H1 (cell line): ENCODE measurements around the gene SYT6. TPM values are rescaled to one million over a fixed set of nuclear protein-coding genes. Genes with fewer than 3 reads are reported as not detected.

Experiments
- CBX8 ChIP-seq: fragments of 300-800, 300-1000 bp; sonication (generic); IDR thresholded peaks from 2 replicates; pipeline ENCODE4 v1.7.1; 2016; ENCODE audit warnings: low read depth, low read length, borderline replicate concordance
- CHD1 ChIP-seq: IDR thresholded peaks from 2 replicates; pipeline ENCODE4 v1.6.1; 2012; ENCODE audit warnings: low read depth, low read length, improper control_type of control experiment
- CHD2 ChIP-seq: IDR thresholded peaks from 2 replicates; pipeline ENCODE4 v1.6.1; 2012; ENCODE audit warnings: low read length, improper control_type of control experiment
- CTBP2 ChIP-seq: IDR thresholded peaks from 2 replicates; pipeline ENCODE4 v1.7.0; 2011; ENCODE audit warnings: borderline replicate concordance, mild to moderate bottlenecking, moderate library complexity, mixed read lengths, low read length; ENCODE audit not compliant: insufficient read depth, insufficient read length
- EP300 ChIP-seq, 2 experiments: IDR thresholded peaks; 1 replicate in 1 of 2; 2 replicates in 1 of 2; pipeline ENCODE4 v1.6.1; 2011 to 2012; ENCODE audit warnings: low read depth in 2 of 2, low read length in 2 of 2, mild to moderate bottlenecking in 2 of 2, borderline replicate concordance in 1 of 2, inconsistent platforms in 1 of 2, moderate library complexity in 1 of 2
- FOSL1 ChIP-seq: IDR thresholded peaks from 2 replicates; pipeline ENCODE4 v1.6.1; 2011; ENCODE audit warnings: mild to moderate bottlenecking, low read depth, low read length, moderate library complexity; ENCODE audit not compliant: insufficient read depth
- HDAC2 ChIP-seq, 2 experiments: fragments of 300-600 bp in 1 of 2; sonication (generic) in 1 of 2; IDR thresholded peaks; 2 replicates each; pipeline ENCODE4 v1.6.1; 2011 to 2012; ENCODE audit warnings: low read depth in 2 of 2, low read length in 2 of 2, mild to moderate bottlenecking in 2 of 2, moderate library complexity in 2 of 2, borderline replicate concordance in 1 of 2, inconsistent platforms in 1 of 2
- JUND ChIP-seq: IDR thresholded peaks from 2 replicates; pipeline ENCODE4 v1.6.1; 2011; ENCODE audit warnings: mild to moderate bottlenecking, improper control_type of control experiment, low read length
- MAFK ChIP-seq: IDR thresholded peaks from 2 replicates; pipeline ENCODE4 v1.6.1; 2012; ENCODE audit warnings: low read depth, mild to moderate bottlenecking, improper control_type of control experiment, low read length
- PHF8 ChIP-seq: fragments of 200-600 bp; sonication (generic); conservative IDR thresholded peaks from 2 replicates; pipeline ENCODE4 v1.7.1; 2012; ENCODE audit warnings: low read depth, mild to moderate bottlenecking, inconsistent platforms, low read length, moderate library complexity
- RAD21 ChIP-seq, 2 experiments: IDR thresholded peaks in 1 of 2; conservative IDR thresholded peaks in 1 of 2; 2 replicates each; pipeline ENCODE4 v1.6.1; 2011; ENCODE audit warnings: low read depth in 2 of 2, low read length in 2 of 2, improper control_type of control experiment in 1 of 2, inconsistent platforms in 1 of 2, mild to moderate bottlenecking in 1 of 2, moderate library complexity in 1 of 2
- RBBP5 ChIP-seq: IDR thresholded peaks from 2 replicates; pipeline ENCODE4 v1.7.1; 2012; ENCODE audit warnings: low read depth, mild to moderate bottlenecking, inconsistent platforms, low read length, moderate library complexity, borderline replicate concordance
- RNF2 ChIP-seq: fragments of 200-900, 300-1000 bp; sonication (generic); IDR thresholded peaks from 2 replicates; pipeline ENCODE4 v1.7.1; 2016; ENCODE audit warnings: borderline replicate concordance, low read depth, mild to moderate bottlenecking, antibody characterized with exemption, low read length; ENCODE audit not compliant: poor library complexity, severe bottlenecking; ENCODE audit errors: missing control alignments
- RXRA ChIP-seq: IDR thresholded peaks from 2 replicates; pipeline ENCODE4 v1.6.1; 2011; ENCODE audit warnings: low read depth, mild to moderate bottlenecking, low read length, moderate library complexity; ENCODE audit not compliant: insufficient read depth
- SAP30 ChIP-seq: fragments of 300-600 bp; sonication (generic); IDR thresholded peaks from 2 replicates; pipeline ENCODE4 v1.7.1; 2012; ENCODE audit warnings: low read length, moderate library complexity, mild to moderate bottlenecking, inconsistent platforms; ENCODE audit not compliant: insufficient read depth, insufficient replicate concordance
- SIRT6 ChIP-seq: IDR thresholded peaks from one replicate; pipeline ENCODE4 v1.7.1; 2012; ENCODE audit warnings: low read length, inconsistent platforms
- SP4 ChIP-seq: IDR thresholded peaks from 2 replicates; pipeline ENCODE4 v1.6.1; 2012; ENCODE audit warnings: low read length, inconsistent platforms
- TAF1 ChIP-seq: IDR thresholded peaks from 2 replicates; pipeline ENCODE4 v1.6.1; 2011; ENCODE audit warnings: mild to moderate bottlenecking, low read depth, low read length
- TAF7 ChIP-seq: optimal IDR thresholded peaks from 2 replicates; pipeline ENCODE3; 2011; ENCODE audit warnings: low read depth, mild to moderate bottlenecking, inconsistent platforms, low read length, moderate library complexity, borderline replicate concordance
- TEAD4 ChIP-seq: IDR thresholded peaks from 2 replicates; pipeline ENCODE4 v1.6.1; 2012; ENCODE audit warnings: low read depth, low read length, inconsistent platforms, mixed read lengths
- YY1 ChIP-seq: IDR thresholded peaks from 2 replicates; pipeline ENCODE4 v1.6.1; 2011; ENCODE audit warnings: low read depth, mild to moderate bottlenecking, low read length
- polyA plus RNA-seq, 7 experiments: library from polyadenylated mRNA; depleted of rRNA in 3 of 7; stranded (reverse) in 5 of 7; unstranded in 2 of 7; fragments of >200 nt in 5 of 7; fragments of 200-250 nt in 2 of 7; gene quantifications; 1 replicate in 5 of 7; 2 replicates in 1 of 7; 4 replicates in 1 of 7; pipeline versions ENCODE4 v1.2.1 to v1.2.3, GENCODE V29; 2011 to 2013; ENCODE audit warnings: missing spikeins in 2 of 7, mixed read lengths in 2 of 7
- total RNA-seq: library from RNA; stranded (reverse); fragmentation: NEBNext Ultra II Directional; extraction: Animal tissue kit (Norgen Biotek cat#: 25700); gene quantifications from 2 replicates; pipeline ENCODE4 v1.2.1, GENCODE V29; 2021
- TF ChIP-seq, protein P1 (sequence below): IDR thresholded peaks from 2 replicates; pipeline ENCODE4 v1.6.1; 2012; ENCODE audit warnings: inconsistent platforms

The SYT6 gene
- total and polyA plus RNA-seq, 2 of the 8 experiments (the other 6 are each of a cell fraction or from before 2014, with no cell fraction given), result 33.7 to 83.5 TPM

DNA sequence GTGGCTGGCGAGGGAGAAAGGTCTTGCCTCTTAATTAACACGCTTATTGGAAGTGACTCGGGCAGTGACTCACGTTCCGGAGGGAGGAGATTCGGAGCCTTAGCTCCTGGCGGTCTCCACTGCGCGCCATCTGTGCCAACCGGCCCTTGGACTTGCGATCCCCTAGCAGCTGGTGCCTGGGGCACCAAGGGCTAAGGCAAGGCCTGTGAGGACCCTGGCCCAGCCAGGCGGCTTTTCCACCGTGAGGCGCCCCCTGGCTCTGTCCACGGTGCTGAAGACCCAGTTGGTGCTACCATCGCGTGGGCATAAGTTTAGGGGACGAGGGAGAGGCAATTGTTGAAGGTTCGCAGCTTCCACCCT is 1.3 kb upstream of the SYT6 start (continued):
- no peak for TF ChIP-seq RBBP5
- TF ChIP-seq PHF8, result no peak
- peak in 1 of 2 experiments; percentile 24; a peak in 2 of 4 replicates for TF ChIP-seq RAD21 (IDR thresholded peaks at IDR 0.05 in 1 of 2, conservative IDR thresholded peaks at IDR 0.05 in 1 of 2; ENCODE audit: low read depth in 2 of 2, low read length in 2 of 2)
- TF ChIP-seq EP300 (IDR thresholded peaks at IDR 0.05; ENCODE audit: borderline replicate concordance in 1 of 2, low read depth in 2 of 2, low read length in 2 of 2), result no peak
- peak; percentile 92 for TF ChIP-seq SAP30
- TF ChIP-seq RNF2, result no peak
- TF ChIP-seq CBX8, result no peak
- no peak for TF ChIP-seq CHD1
- no peak for TF ChIP-seq JUND
- TF ChIP-seq TAF7, result no peak
- TF ChIP-seq, protein P1, sequence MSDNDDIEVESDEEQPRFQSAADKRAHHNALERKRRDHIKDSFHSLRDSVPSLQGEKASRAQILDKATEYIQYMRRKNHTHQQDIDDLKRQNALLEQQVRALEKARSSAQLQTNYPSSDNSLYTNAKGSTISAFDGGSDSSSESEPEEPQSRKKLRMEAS, result peak; percentile 78
- TF ChIP-seq RXRA, result no peak
- TF ChIP-seq CHD2, result no peak
- no peak for TF ChIP-seq MAFK
- TF ChIP-seq TAF1, result no peak
- no peak for TF ChIP-seq YY1
- TF ChIP-seq FOSL1, result no peak
- TF ChIP-seq SIRT6, result no peak
- peak; percentile 91 for TF ChIP-seq CTBP2
- TF ChIP-seq HDAC2 (IDR thresholded peaks at IDR 0.05; ENCODE audit: borderline replicate concordance in 1 of 2, low read depth in 2 of 2, low read length in 2 of 2), result no peak; a peak in 1 of 4 replicates
- TF ChIP-seq TEAD4, result no peak
- no peak for TF ChIP-seq SP4
